HEK293 (cell line): ENCODE data around the gene PLPP6.

Experiments used
- CTCF ChIA-PET: fragments of 350-600 bp; formaldehyde crosslinking; extraction: SDS; loops from one replicate; lab custom pipeline; 2021; ENCODE audit warnings: antibody characterized with exemption; lab: Yijun Ruan, JAX
- POLR2A ChIA-PET: fragments of 300-600 bp; formaldehyde crosslinking; extraction: SDS; loops from one replicate; lab custom pipeline; 2020; ENCODE audit warnings: antibody characterized with exemption, inconsistent platforms; lab: Yijun Ruan, JAX
- H3K27ac ChIP-seq: fragments of 200-500 bp; sonication (Bioruptor generic); 2 replicates; pipeline ENCODE4 v1.5.1; 2014; ENCODE audit warnings: low read depth, low read length, control low read depth, inconsistent platforms; ENCODE audit errors: extremely low read depth
- H3K36me3 ChIP-seq, 2 experiments: fragments of 200-500 bp in 1 of 2; sonication (Bioruptor generic) in 1 of 2; 1 replicate in 1 of 2; 2 replicates in 1 of 2; pipeline ENCODE4 v1.5.1; 2014 to 2017; ENCODE audit warnings: inconsistent platforms in 2 of 2, low read length in 2 of 2; ENCODE audit not compliant: control insufficient read depth in 2 of 2, insufficient read depth in 1 of 2
- H3K4me1 ChIP-seq: fragments of 200-500 bp; sonication (Bioruptor generic); 2 replicates; pipeline ENCODE4 v1.5.1; 2014; ENCODE audit warnings: mild to moderate bottlenecking, low read length, inconsistent platforms; ENCODE audit not compliant: control insufficient read depth, insufficient read depth
- H3K4me3 ChIP-seq: 2 replicates; pipeline ENCODE4 v1.5.1; 2011; ENCODE audit warnings: low read depth, mild to moderate bottlenecking, control low read depth, low read length, moderate library complexity
- H3K9me3 ChIP-seq: fragments of 200-500 bp; sonication (Bioruptor generic); 2 replicates; pipeline ENCODE4 v1.5.1; 2014; ENCODE audit warnings: low read depth, low read length, inconsistent platforms; ENCODE audit not compliant: control insufficient read depth, insufficient read depth
- EGR2 ChIP-seq: fragments of 450-650 bp; formaldehyde crosslinking; IDR thresholded peaks from 2 replicates; pipeline ENCODE4 v1.5.1; 2016; ENCODE audit warnings: low read depth, missing biosample characterization, missing genetic modification characterization
- GFI1B ChIP-seq: fragments of 450-650 bp; formaldehyde crosslinking; IDR thresholded peaks from 2 replicates; pipeline ENCODE4 v1.5.1; 2016; ENCODE audit warnings: missing biosample characterization, missing genetic modification characterization
- GLIS2 ChIP-seq: fragments of 450-650 bp; formaldehyde crosslinking; IDR thresholded peaks from 2 replicates; pipeline ENCODE4 v1.5.1; 2016; ENCODE audit warnings: missing biosample characterization, missing genetic modification characterization
- KLF1 ChIP-seq: fragments of 450-650 bp; formaldehyde crosslinking; IDR thresholded peaks from 2 replicates; pipeline ENCODE4 v1.5.1; 2016; ENCODE audit warnings: missing biosample characterization, missing genetic modification characterization
- KLF17 ChIP-seq: fragments of 450-650 bp; formaldehyde crosslinking; IDR thresholded peaks from 2 replicates; pipeline ENCODE4 v1.5.1; 2016; ENCODE audit warnings: missing biosample characterization, missing genetic modification characterization
- KLF9 ChIP-seq: fragments of 450-650 bp; formaldehyde crosslinking; IDR thresholded peaks from 2 replicates; pipeline ENCODE4 v1.5.1; 2016; ENCODE audit warnings: missing biosample characterization, missing genetic modification characterization, low read depth
- PBX3 ChIP-seq: sonication (generic); formaldehyde crosslinking; IDR thresholded peaks from 2 replicates; pipeline ENCODE4 v1.8.1; 2022; ENCODE audit warnings: mild to moderate bottlenecking, moderate library complexity, missing genetic modification reagents
- SP7 ChIP-seq: fragments of 450-650 bp; formaldehyde crosslinking; IDR thresholded peaks from 2 replicates; pipeline ENCODE4 v1.5.1; 2016; ENCODE audit warnings: missing biosample characterization, missing genetic modification characterization
- ZBTB20 ChIP-seq: fragments of 450-650 bp; formaldehyde crosslinking; IDR thresholded peaks from 2 replicates; pipeline ENCODE4 v1.5.1; 2016; ENCODE audit warnings: missing biosample characterization, missing genetic modification characterization
- ZBTB26 ChIP-seq: fragments of 450-650 bp; formaldehyde crosslinking; optimal IDR thresholded peaks from 2 replicates; pipeline ENCODE3; 2016; ENCODE audit warnings: missing biosample characterization, mild to moderate bottlenecking, missing genetic modification characterization
- ZIC2 ChIP-seq: fragments of 450-650 bp; formaldehyde crosslinking; IDR thresholded peaks from 2 replicates; pipeline ENCODE4 v1.5.1; 2016; ENCODE audit warnings: missing biosample characterization, missing genetic modification characterization
- ZNF112 ChIP-seq: fragments of 450-650 bp; formaldehyde crosslinking; IDR thresholded peaks from 2 replicates; pipeline ENCODE4 v1.5.0; 2017; ENCODE audit warnings: missing biosample characterization, missing genetic modification characterization
- ZNF169 ChIP-seq: fragments of 450-650 bp; formaldehyde crosslinking; IDR thresholded peaks from 2 replicates; pipeline ENCODE4 v1.5.1; 2016; ENCODE audit warnings: missing biosample characterization, missing genetic modification characterization
- ZNF266 ChIP-seq: fragments of 450-650 bp; formaldehyde crosslinking; IDR thresholded peaks from 2 replicates; pipeline ENCODE4 v1.5.1; 2016; ENCODE audit warnings: missing biosample characterization, missing genetic modification characterization, low read depth
- ZNF335 ChIP-seq: fragments of 450-650 bp; formaldehyde crosslinking; conservative IDR thresholded peaks from 2 replicates; pipeline ENCODE4 v1.5.1; 2016; ENCODE audit warnings: missing biosample characterization, missing genetic modification characterization
- ZNF354C ChIP-seq: fragments of 450-650 bp; formaldehyde crosslinking; IDR thresholded peaks from 2 replicates; pipeline ENCODE4 v1.5.1; 2016; ENCODE audit warnings: missing biosample characterization, missing genetic modification characterization, low read depth, borderline replicate concordance
- ZNF501 ChIP-seq: fragments of 450-650 bp; formaldehyde crosslinking; IDR thresholded peaks from 2 replicates; pipeline ENCODE4 v1.5.1; 2016; ENCODE audit warnings: missing biosample characterization, missing genetic modification characterization
- ZNF560 ChIP-seq: fragments of 450-650 bp; formaldehyde crosslinking; IDR thresholded peaks from 2 replicates; pipeline ENCODE4 v1.5.1; 2017; ENCODE audit warnings: missing biosample characterization, missing genetic modification characterization, borderline replicate concordance
- ZNF600 ChIP-seq: fragments of 450-650 bp; formaldehyde crosslinking; IDR thresholded peaks from 2 replicates; pipeline ENCODE4 v1.5.1; 2016; ENCODE audit warnings: missing biosample characterization, missing genetic modification characterization
- ZNF76 ChIP-seq: fragments of 450-650 bp; formaldehyde crosslinking; IDR thresholded peaks from 2 replicates; pipeline ENCODE4; 2016; ENCODE audit warnings: low read depth, missing biosample characterization, missing genetic modification characterization, borderline replicate concordance

The PLPP6 gene

GRCh38 chr9:4704129-4704528, 42.0 kb downstream of the PLPP6 start:
- no peak overlapping the region for H3K27ac ChIP-seq
- TF ChIP-seq KLF9 (tag by site-specific recombination) (no peak), ZNF76 (tag by site-specific recombination) (no peak), ZNF600 (tag by site-specific recombination) (no peak), ZIC2 (no peak)
- H3K4me3 ChIP-seq = no peak overlapping the region
- POLR2A ChIA-PET = no interaction called here
- CTCF ChIA-PET = no interaction called here
- H3K4me1 ChIP-seq = no peaks in the 10 kb centered on the region
- H3K36me3 ChIP-seq = peaks cover 6 to 56% of the 10 kb centered on the region in 2 experiments; a peak in 2 of 3 replicates
- no peaks in the 10 kb centered on the region for H3K9me3 ChIP-seq

- no peaks in the 10 kb centered on the region for H3K4me1 ChIP-seq
- peaks cover 10 to 64% of the 10 kb centered on the region in 2 experiments for H3K36me3 ChIP-seq
- POLR2A ChIA-PET = no interaction called here
- CTCF ChIA-PET = interaction anchor here (0.7 to 1.0 kb wide), 3 partner anchors 16 to 1836 kb away, joined by 3 to 4 read pairs (median 3); no protein-coding TSS in a partner anchor
- no peak overlapping the region for H3K4me3 ChIP-seq
- no peak overlapping the region for H3K27ac ChIP-seq
- TF ChIP-seq ZNF501 (tag by site-specific recombination) = no peak
- no peak for TF ChIP-seq ZNF169 (tag by site-specific recombination)
- TF ChIP-seq ZNF112 (tag by site-specific recombination) = no peak
- TF ChIP-seq KLF17 = no peak
- no peak for TF ChIP-seq GFI1B
- no peak for TF ChIP-seq ZNF266 (tag by site-specific recombination)
- TF ChIP-seq EGR2 (tag by site-specific recombination) = no peak
- TF ChIP-seq PBX3 (CRISPR knock-in tag) = no peak
- no peak for TF ChIP-seq ZNF560 (tag by site-specific recombination)
- TF ChIP-seq ZBTB26 (tag by site-specific recombination) = no peak
- no peak for TF ChIP-seq ZNF354C (tag by site-specific recombination)
- TF ChIP-seq KLF1 (tag by site-specific recombination) = no peak
- TF ChIP-seq ZNF335 (tag by site-specific recombination) = no peak
- TF ChIP-seq SP7 (tag by site-specific recombination) = no peak
- TF ChIP-seq ZBTB20 (tag by site-specific recombination) = no peak
- no peak for TF ChIP-seq GLIS2 (tag by site-specific recombination)
- H3K9me3 ChIP-seq = no peaks in the 10 kb centered on the region
Measured at GRCh38 chr9:4706021-4706420, 43.9 kb downstream of the PLPP6 start.
